Astrocyte of the hippocampus (primary cell): ENCODE data around the gene PLA2R1.
A peak's percentile ranks its signal among the peaks of the same experiment; 100 is the strongest.

ENCODE experiments used
- DNase-seq: peaks from one replicate; pipeline ENCODE4 v3.0.0; 2011; ENCODE audit warnings: low read depth, low spot score

The PLA2R1 gene

GRCh38 chr2:159933727-159934049, 128.7 kb downstream of the PLA2R1 start:
- DNase-seq, result peak; percentile 13

DNA sequence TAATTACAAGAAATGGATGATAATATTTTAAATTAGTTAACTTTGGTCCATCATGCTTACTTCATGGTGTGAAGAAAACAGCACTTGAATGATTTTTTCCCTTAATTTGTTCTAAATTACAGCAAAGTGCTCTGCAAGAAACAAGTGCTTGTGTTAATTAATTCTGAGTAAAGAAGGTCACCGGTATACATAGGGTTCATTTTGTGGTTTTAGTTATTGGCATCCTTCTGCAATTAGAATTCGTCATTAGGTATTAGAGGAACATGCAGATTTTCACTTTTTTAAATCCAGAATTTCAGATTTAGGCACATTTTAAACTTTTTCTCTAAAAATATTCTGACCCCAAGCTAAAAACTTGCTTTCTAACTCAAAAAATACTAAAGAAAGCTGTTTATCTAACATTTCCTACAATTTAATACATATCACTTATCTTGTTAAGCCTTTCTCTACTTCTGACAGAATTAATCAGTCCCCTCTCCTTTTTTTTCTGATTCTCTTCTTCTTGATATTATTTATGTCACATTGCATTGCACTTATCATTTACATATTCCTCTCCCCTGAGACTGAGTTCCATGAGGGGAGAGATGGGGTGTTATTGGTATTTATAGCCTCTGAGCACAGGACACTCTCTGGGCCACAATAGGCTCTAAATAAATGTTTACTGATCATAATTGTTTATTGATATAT, 129.2 kb downstream of the PLA2R1 start:
- no peak for DNase-seq

DNA sequence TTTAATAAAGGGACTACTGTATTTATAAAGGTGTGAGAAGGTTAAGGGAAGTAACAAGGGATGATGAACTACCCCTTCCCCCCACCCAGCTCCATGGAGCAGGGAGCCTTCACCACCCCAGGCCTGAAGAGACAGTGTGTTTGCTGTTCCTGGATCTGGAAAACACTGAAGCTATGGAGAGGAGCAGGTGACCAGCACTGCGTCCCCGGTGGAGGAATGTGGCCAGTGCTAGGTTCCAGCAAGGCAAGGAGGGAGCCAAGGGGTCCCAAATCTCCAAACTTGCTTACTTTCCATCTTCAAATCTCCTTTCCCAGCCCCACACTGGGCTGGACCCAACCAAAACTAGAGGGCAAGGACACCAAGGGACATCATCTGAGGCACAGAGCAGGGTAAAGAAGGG, 135.7 kb downstream of the PLA2R1 start:
- DNase-seq, result no peak

GRCh38 chr2:159925975-159926374, 136.4 kb downstream of the PLA2R1 start:
- DNase-seq, result peak; percentile 46

GRCh38 chr2:159922563-159922962, 139.9 kb downstream of the PLA2R1 start:
- no peak for DNase-seq

DNA sequence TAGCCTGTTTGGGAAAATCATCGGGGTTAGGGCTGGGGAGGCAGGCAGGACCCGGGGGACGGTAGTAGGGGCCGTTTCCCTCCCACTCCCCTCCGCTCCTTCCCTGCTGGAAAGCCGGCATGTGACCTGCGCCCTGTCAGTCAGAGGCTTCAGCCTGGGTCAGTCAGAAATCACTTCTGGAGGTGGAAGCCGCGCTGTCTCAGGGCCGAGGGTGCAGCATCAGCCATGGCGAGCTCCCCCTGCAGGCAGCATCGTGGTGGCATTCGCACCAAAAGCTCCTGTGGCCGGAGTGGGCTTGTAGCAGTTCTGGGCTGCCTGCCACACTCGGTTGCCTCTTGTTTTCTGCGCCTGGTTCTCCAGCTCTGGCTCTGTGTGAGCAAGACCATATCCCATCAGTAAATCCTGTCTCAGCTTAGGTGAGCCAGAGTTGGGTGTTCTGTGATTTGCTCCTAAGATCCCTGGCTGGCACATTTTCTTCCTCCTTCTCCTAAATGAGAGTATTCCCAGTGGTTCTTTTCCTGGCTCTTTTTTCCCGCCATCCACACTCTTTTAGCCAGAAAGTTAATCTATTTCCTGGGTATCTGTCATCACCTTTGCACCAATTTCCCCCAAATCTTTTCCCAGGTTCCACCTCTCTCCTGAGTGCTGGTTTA, 140.5 kb downstream of the PLA2R1 start:
- peak; percentile 86 for DNase-seq

GRCh38 chr2:159916511-159916910, 145.9 kb downstream of the PLA2R1 start:
- no peak for DNase-seq

DNA sequence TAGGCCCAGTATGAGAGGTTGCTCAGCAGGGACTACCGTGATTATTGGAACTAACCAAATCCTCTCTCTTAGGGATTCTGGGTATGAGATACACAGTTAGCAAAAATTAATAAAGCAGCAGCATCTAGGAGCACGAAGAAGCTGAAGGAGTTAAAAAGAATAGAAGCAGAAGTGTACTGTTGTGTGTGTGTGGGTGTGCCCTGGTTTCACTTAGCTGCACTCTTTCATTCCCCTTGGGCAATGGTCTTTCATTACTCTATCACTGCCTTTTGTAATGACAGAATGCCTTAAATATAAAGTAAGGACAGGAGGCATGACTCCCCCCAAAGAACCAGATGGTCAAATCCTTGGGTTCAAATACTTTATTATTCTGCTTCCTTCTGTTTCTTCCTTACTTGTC, 148.5 kb downstream of the PLA2R1 start:
- DNase-seq, result no peak

DNA sequence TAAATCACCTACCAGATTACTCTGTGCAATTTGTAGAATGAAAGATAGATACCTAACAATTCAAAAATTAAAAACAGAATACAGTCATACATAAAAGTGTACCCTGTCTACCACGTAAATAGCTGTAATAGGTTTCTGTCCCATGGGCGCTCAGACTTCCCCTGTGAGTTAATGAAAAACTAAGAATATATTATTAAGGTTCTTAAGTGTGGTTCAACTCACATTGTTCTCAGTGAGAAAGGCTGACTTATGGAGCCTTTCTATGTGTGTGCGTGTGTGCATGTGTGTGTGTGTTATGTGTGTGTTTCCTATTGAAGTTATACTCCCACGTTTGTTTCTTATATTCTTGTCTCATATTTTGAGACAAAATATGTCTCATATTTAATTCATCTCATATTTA, 149.8 kb downstream of the PLA2R1 start:
- no peak for DNase-seq

DNA sequence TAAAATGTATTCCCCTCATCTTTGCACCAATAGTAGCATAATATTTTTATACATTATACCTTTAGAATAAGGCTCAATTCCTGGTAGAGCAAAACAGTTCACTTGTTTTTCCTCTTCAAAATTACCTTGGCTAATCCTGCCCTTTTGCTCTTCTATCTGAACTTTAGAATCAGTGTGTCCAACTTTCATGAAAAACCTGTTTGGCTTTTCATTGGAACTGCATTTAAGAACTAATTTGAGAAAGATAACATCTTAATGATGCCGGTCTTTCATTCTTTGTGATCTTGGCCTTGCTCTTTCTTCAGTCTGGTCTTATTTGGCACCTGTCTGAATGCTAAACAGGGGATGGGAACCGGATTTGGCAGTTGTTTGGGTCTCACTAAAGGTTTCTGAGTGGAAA, 151.5 kb downstream of the PLA2R1 start:
- no peak for DNase-seq

GRCh38 chr2:159908623-159909022, 153.8 kb downstream of the PLA2R1 start:
- DNase-seq, result no peak

DNA sequence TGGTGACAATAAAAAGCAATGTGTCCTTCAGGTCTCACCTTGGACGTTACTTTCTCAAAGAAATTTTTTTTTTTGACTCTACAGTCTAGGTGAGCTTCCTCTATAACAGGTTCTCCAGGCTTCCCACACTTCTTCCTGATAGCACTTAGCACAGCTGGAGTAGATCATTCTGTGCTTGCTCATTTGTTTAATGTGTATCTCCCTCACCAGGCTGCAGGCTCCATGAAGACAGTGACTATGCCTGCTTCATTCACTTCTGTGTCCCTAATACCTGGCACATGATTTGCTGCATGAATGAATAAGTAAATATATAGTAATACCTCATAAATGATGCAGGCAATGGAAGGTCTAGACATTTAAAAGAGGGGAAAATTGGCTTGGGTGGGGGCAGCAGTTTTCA, 154.5 kb downstream of the PLA2R1 start:
- no peak for DNase-seq

DNA sequence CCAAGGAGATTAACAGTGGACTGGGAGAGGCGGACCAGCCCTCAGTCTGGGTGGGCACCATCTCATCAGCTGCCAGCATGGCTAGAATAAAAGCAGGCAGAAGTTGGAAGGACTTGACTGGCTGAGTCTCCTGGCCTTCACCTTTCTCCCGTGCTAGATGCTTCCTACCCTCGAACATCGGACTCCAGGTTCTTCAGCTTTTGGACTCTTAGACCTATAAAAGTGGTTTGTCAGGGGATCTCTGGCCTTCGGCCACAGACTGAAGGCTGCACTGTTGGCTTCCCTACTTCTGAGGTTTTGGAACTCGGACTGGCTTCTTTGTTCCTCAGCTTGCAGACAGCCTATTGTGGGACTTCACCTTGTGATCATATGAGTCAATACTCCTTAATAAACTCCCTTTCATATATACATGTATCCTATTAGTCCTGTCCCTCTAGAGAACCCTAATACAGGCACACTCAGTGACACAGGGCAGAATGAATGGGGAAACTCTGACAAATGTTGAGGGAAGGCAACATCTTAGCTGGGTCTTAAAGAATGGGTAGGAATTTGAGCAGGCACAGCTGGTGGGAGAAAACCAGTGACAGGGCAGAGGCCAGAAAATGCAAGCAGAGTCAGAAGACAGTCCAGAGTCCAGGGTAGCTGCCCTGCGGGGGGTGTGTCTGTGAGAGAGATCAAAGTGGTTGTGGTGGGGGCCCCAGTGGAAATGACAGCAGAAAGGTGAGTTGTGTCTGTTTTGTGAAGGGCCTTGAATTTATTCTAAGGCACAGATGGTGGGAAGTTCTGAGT, 156.3 kb downstream of the PLA2R1 start:
- DNase-seq, result no peak

GRCh38 chr2:159904959-159905305, 157.5 kb downstream of the PLA2R1 start:
- DNase-seq, result no peak

DNA sequence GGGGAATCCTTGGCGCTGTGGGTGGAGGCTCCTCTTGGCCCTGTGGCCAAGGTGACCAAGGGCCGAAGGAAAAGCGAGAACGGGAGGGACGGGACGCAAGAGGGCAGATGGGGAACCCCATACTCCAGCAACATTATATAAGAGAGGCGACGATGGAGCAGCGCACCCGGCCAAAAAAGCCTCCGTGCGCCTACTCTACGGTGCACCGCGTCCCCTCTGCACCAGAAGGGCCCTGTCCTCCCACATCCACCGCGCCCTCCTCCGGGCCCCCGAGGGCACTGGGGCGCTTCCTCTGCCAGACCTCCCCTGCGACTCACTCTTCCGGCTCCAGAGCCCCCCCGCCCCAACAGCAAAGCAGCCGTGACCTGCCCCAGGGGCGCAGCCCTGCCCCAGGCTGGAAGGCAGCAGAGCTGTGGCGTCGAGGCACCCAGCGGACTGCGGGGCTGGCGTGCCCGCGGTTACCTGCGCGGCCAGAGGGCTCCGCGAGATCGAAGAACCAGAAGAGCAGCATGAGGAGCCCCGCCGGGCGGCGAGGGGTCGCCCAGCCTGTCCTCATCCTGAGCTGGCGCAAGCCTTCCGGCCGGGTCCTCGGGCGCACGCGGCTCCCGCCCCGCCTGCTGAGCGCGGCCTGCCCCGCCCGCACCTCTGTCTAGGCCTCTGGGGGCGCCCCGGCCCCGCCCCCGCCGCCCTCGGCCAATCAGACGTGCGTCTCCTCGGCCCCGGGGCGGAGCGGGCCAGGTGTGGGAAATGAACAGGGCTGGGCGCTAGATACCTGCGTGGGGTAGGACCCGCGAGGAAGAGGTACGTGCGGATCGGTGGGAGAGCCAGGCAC, 158.1 kb downstream of the PLA2R1 start, which contains the start of gene LY75:
TSS of gene LY75 (minus strand) at position 630 of the 832 bp plus-strand sequence.
- DNase-seq, result peak; percentile 39

DNA sequence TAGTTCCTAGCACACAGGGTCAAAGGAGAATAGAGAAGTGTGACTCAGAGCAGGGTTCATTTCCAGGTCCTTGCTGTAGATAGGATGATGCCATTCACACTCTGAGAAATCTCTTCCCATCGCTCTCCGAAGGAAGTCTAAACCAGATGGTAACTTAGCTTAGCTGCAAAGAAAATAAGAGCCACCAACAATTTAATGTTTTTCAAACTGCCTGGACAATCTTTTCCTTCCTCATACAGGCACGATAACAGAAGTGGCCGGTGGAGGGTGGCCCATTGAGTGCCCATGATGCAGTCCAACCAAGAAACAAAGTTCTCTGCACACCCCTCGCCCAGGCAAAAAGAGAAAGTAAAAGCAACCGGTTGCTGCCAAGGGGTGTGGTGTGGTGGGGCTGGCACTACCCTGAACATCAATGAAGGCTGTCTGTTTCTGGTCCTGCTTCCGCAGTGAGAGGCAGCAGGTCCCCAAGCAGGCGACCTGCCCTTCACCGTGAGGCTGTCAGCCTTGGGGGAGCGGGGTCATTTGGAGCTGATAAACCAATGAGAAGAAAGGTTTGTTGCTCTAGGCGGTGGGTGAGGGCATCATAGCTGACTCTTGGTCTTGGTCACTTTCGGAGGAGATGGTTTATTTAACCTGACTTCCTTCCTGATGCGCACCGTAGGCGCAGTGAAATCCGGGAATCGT, 158.8 kb downstream of the PLA2R1 start:
- DNase-seq, result no peak

DNA sequence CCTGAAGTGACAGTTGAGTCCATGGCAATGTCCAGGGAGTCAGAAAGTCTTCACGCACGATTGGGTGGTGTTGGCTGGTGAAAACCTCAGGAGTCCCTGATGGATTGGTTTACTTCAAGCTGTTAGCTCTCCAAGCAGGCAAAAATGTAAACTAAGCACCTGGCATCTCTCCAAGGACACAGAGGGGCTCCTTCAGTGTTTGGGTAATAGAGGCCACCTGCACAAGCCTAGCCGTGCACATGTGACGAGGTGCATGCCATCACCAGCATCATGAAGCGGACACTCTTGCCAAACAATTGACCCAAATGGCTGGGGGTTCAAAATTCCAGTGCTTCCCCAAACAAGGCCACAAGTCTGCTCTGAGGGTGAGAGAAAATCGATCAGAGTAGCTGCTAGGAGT, 159.7 kb downstream of the PLA2R1 start:
- no peak for DNase-seq

DNA sequence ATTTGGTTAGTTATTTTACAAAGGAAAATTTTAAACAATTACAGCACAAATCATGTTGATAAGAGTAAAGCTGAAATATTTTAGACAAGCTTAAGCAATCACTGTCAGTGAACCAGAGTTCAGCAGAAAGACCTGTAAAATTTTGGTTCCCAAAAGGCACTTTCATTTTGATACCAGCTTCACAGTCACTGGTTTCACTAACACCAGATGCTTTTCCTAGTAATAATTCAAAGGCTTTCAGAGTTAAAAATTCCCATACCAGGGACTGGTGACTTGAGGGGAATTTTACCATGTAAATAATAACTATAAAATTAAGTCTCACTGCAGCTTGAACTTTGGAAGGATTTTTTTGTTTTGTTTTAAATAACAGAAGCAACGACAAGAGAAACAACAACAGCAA, 162.1 kb downstream of the PLA2R1 start:
- no peak for DNase-seq

- DNase-seq, result no peak
Measured at GRCh38 chr2:159898441-159898840, 164.0 kb downstream of the PLA2R1 start.

DNA sequence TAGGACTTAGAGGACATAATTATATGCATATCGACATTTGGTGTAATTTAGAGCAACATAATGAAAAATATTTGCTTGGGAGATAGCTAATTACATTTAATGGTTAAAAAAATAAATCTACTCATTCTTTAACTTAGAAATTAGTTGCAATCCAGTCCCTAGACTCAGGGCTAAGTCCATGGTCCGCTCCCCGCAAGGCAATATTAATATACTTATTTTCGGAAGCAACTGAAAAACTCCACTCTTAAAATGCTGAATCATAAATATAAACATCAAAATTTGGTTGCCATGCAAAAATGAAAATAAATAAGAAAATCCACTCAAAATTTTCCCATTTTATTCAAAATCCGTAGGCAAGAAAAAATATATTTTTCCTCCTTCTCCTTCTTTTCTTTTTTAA, 164.7 kb downstream of the PLA2R1 start:
- no peak for DNase-seq

GRCh38 chr2:159897081-159897480, 165.3 kb downstream of the PLA2R1 start:
- no peak for DNase-seq
